Ovary (tissue), 9 donors: ENCODE measurements around the gene CNTNAP1. TPM values are rescaled to one million over a fixed set of nuclear protein-coding genes. Genes with fewer than 3 reads are reported as not detected.

Experiments
- DNase-seq, 5 donors: peaks; one replicate each; pipeline ENCODE4 v3.0.0-alpha.2; 2019 to 2020
- H3K27ac ChIP-seq, 2 donors: fragments of 200-600 bp; one replicate each; pipeline versions ENCODE4 v1.5.1 to v1.8.0; 2019 to 2022
- H3K27me3 ChIP-seq: fragments of 200-600 bp; one replicate; pipeline ENCODE4 v1.8.0; 2022
- H3K36me3 ChIP-seq: fragments of 200-600 bp; sonication (generic); one replicate; pipeline ENCODE4 v1.5.1; 2019
- H3K4me1 ChIP-seq: one replicate; pipeline ENCODE4 v1.8.1; 2013; ENCODE audit warnings: mild to moderate bottlenecking, moderate library complexity; ENCODE audit not compliant: insufficient read depth
- H3K4me3 ChIP-seq: fragments of 200-600 bp; sonication (generic); one replicate; pipeline ENCODE4 v1.5.1; 2017
- H3K9me3 ChIP-seq, 2 donors: fragments of 200-600 bp in 1 of 2; sonication (generic) in 1 of 2; one replicate each; pipeline versions ENCODE4 v1.5.1 to v1.8.1; 2013 to 2019; ENCODE audit warnings: mild to moderate bottlenecking in 1 of 2, moderate library complexity in 1 of 2
- EP300 ChIP-seq: sonication (generic); formaldehyde crosslinking; IDR thresholded peaks from one replicate; pipeline ENCODE4 v1.6.1; 2017; ENCODE audit warnings: antibody characterized with exemption
- POLR2A ChIP-seq: fragments of 450-650 bp; IDR thresholded peaks from one replicate; pipeline ENCODE4 v1.6.1; 2017; ENCODE audit warnings: antibody characterized with exemption, mild to moderate bottlenecking, moderate library complexity
- WGBS, 3 donors: extraction: QIAGEN DNeasy Blood & Tissue Kit in 1 of 3; methylation state at CpG; one replicate each; pipeline versions ENCODE4 v1.1.5 to v1.1.7; 2013 to 2017; 5-methylcytosine and 5-hydroxymethylcytosine counted together
- intact Hi-C, 4 donors: fragments of 100-400 bp; cut with DNase I; formaldehyde crosslinking; loops; one replicate each; pipeline versions ENCODE4 v1.11.0 to v1.15.1; 2022 to 2023
- polyA plus RNA-seq, 2 donors: library from polyadenylated mRNA; stranded (reverse); fragments of 200-250 nt in 1 of 2; fragments of 350-450 nt in 1 of 2; fragmentation: Illumina TruSeq in 1 of 2; extraction: RNeasy Lipid Tissue Mini Kit (QIAGEN cat#74804) in 1 of 2; gene quantifications; one replicate each; pipeline ENCODE4 v1.2.3, GENCODE V29; 2013 to 2014
- total RNA-seq, 7 donors: library from RNA; depleted of rRNA in 2 of 7; stranded (reverse); fragments of >200 nt in 2 of 7; fragmentation: NEBNext Ultra II Directional in 3 of 7; extraction: Animal tissue kit (Norgen Biotek cat#: 25700) in 3 of 7; gene quantifications; one replicate each; pipeline versions ENCODE4 v1.1.0 to v1.2.4, GENCODE V29; 2016 to 2023
- TF ChIP-seq, protein P1 (sequence below), 3 donors: fragments of 450-650 bp in 2 of 3; fragments of 200-600 bp in 1 of 3; IDR thresholded peaks; one replicate each; pipeline versions ENCODE4 v1.5.1 to v1.8.0; 2016 to 2022; ENCODE audit warnings: antibody characterized with exemption in 3 of 3, mild to moderate bottlenecking in 1 of 3
- donor health status: DM: no; HTN: no; CAD: no; lungs with moderate emphysema.
- donor health status: DM: no; HTN: no; CAD: no.
- donor health status: Bipolar disorder and iron deficiency.
- donor health status: DM: yes; HTN: yes; CAD: no.
- donor health status: DM: no; HTN: no; CAD: no.
- donor health status: DM: yes; HTN: yes; CAD: no.

CNTNAP1 gene
- total and polyA plus RNA-seq, 9 donors = 3.7 to 41.4 (median 13.5) TPM

DNA sequence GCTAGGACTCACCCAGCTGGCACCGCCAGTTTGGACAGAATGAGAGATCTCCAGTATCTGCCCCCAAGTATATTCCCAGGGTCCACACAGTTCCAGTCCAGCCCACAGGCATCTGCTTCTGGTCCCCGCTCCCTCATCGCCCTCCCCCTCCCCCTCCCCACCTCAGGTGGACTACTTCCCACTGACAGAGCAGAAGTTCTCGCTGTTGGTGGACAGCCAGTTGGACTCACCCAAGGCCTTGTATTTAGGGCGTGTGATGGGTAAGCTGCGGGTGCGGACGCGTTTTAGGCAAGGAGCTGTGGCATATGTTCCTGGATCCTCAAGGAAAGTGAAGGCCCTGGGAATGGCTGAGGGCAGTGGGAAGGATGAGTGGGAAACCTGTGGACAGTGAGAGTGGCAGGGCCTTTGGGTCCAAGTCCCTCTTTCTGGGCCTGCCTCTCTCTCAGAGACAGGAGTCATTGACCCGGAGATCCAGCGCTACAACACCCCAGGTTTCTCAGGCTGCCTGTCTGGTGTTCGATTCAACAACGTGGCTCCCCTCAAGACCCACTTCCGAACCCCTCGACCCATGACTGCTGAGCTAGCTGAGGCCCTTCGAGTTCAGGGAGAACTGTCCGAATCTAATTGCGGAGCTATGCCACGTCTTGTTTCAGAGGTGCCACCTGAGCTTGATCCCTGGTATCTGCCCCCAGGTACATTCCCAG, 14.9 kb downstream of the CNTNAP1 start:
- no peaks in the 10 kb centered on the region for H3K27me3 ChIP-seq
- WGBS, 3 donors = 84 to 85% (median 85%) methylated on average over 19 of the region's 19 CpGs
- H3K4me1 ChIP-seq = peaks cover 7% of the 10 kb centered on the region
- no peak for TF ChIP-seq EP300
- no peak overlapping the region for H3K27ac ChIP-seq
- peak in 2 of 5 donors; percentile 15 to 29 for DNase-seq
- intact Hi-C loops = no loop called here
- no peaks in the 10 kb centered on the region for H3K36me3 ChIP-seq
- H3K4me3 ChIP-seq = no peak overlapping the region
- no peaks in the 10 kb centered on the region for H3K9me3 ChIP-seq

DNA sequence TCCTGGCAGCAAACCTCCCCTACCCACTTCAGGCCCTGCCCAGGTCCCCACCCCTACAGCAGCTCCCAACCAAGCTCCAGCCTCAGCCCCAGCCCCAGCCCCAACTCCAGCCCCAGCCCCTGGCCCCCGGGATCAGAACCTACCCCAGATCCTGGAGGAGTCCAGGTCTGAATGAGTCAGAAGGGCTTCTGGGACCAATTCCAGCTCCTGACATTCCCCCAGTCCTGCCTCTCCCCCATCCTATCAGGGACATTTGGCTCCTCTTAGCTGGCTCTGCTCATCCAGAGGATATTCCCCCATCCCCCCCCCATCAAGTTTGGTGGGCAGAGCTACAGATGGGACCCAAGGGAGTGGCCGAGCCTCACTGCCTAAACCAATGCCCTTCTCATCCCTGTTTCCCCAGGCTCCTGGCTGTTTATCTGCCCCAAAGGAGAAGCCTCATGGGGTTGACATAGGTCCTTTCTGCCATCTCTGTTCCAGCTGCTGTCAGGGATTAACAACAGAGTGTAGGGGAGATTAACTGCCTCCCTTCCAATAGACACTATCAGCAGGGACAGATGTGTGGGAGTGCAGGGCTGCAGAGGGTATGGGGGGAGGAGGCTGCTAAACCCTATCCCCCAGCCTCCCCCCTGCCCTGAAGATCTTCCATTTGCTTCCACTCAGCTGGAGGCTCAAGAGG, 16.5 kb downstream of the CNTNAP1 start:
- peak; percentile 80 to 91 (median 86) for DNase-seq
- Histone ChIP-seq H3K27me3 (no peaks in the 10 kb centered on the region), H3K9me3 (no peaks in the 10 kb centered on the region), H3K36me3 (no peaks in the 10 kb centered on the region), H3K4me3 (no peak overlapping the region), H3K4me1 (peaks cover 7% of the 10 kb centered on the region), H3K27ac (no peak overlapping the region)
- intact Hi-C loops = no loop called here
- WGBS, 3 donors = 3 to 8% (median 6%) methylated on average over 2 of the region's 2 CpGs
- TF ChIP-seq, protein P1, sequence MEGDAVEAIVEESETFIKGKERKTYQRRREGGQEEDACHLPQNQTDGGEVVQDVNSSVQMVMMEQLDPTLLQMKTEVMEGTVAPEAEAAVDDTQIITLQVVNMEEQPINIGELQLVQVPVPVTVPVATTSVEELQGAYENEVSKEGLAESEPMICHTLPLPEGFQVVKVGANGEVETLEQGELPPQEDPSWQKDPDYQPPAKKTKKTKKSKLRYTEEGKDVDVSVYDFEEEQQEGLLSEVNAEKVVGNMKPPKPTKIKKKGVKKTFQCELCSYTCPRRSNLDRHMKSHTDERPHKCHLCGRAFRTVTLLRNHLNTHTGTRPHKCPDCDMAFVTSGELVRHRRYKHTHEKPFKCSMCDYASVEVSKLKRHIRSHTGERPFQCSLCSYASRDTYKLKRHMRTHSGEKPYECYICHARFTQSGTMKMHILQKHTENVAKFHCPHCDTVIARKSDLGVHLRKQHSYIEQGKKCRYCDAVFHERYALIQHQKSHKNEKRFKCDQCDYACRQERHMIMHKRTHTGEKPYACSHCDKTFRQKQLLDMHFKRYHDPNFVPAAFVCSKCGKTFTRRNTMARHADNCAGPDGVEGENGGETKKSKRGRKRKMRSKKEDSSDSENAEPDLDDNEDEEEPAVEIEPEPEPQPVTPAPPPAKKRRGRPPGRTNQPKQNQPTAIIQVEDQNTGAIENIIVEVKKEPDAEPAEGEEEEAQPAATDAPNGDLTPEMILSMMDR (IDR thresholded peaks at IDR 0.05) = no peak

DNA sequence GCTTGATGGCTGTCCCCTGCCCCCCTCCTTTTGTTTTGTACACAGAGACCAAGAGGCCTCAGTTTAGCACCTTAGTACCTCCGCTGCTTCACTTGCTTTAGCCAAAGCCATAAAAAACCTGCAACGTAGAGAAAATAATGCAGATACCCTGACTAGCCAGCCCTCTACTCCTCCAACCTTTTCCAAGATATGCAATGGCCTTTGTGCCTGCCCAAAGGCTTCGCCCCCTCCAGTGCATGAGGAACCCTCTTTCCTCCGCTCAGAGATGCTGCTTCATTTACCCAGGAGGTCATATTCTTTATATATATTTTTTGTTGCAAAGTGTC, 17.0 kb downstream of the CNTNAP1 start:
- WGBS, 3 donors = 49 to 64% (median 64%) methylated on average over 4 of the region's 4 CpGs
- H3K36me3 ChIP-seq = no peaks in the 10 kb centered on the region
- intact Hi-C loops = no loop called here

DNA sequence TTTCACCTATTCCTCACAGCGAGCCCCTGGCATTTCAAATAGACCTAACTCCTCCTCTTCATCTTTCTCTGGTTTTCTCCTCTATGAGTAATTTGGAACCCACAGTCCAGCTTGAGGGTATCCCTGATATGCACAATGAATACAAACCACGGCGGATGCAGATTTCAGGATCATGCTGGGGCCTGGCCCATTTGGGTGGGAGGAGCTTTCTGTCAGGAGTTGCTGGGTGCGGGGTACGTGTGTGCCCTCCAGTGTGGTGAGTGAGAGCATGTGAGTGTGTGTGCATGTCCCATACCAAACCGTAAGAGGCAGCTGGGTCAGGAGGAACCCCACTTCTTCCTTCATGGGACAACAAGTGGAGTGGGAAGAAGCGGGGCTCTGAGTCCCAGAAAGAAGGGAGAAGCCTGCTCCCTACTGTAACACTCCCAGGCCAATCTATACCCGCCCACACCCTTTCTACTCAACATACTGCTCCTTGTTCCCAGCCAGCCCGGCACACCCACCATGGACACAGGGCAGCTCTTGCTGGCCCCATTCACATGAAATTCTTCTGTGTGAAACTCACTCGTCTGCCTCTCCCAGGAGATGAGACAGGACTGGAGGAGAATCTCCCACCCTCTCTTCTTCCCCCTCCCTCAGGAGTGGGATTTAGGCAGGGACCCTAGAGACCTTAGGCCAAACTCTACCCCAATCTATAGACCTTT, 18.4 kb downstream of the CNTNAP1 start:
- intact Hi-C loops = loop anchor here in 1 of 4 donors (10.0 kb wide), 1 partner anchor 74 kb away; the partner anchor contains the start of gene VPS25
- peak in 1 of 5 donors; percentile 19 for DNase-seq
- Histone ChIP-seq H3K4me1 (peaks cover 7% of the 10 kb centered on the region), H3K4me3 (no peak overlapping the region), H3K27me3 (no peaks in the 10 kb centered on the region), H3K9me3 (no peaks in the 10 kb centered on the region), H3K36me3 (no peaks in the 10 kb centered on the region), H3K27ac (peak overlapping the region in 1 of 2 donors; percentile 20)
- TF ChIP-seq, protein P1 (IDR thresholded peaks at IDR 0.05) = no peak
- no peak for TF ChIP-seq EP300
- TF ChIP-seq POLR2A = no peak
- WGBS, 3 donors = 76 to 81% (median 77%) methylated on average over 10 of the region's 10 CpGs

More for the DNA sequence above, 17.0 kb downstream of the CNTNAP1 start:
- peak in 1 of 5 donors; percentile 13 for DNase-seq
- TF ChIP-seq EP300 = no peak
- TF ChIP-seq, protein P1 (IDR thresholded peaks at IDR 0.05) = no peak
- TF ChIP-seq POLR2A = no peak
- Histone ChIP-seq H3K4me1 (peaks cover 7% of the 10 kb centered on the region), H3K27ac (no peak overlapping the region), H3K9me3 (no peaks in the 10 kb centered on the region), H3K27me3 (no peaks in the 10 kb centered on the region), H3K4me3 (no peak overlapping the region)
